ENCODE results near the gene LRMDA.

Gene LRMDA

GRCh38 chr10:75544993-75545706 lies 113.7 kb downstream of the LRMDA start:
- no peak for DNase-seq

- no peak for DNase-seq
These were observed 114.6 kb downstream of the LRMDA start for GRCh38 chr10:75546004-75546403.

DNA sequence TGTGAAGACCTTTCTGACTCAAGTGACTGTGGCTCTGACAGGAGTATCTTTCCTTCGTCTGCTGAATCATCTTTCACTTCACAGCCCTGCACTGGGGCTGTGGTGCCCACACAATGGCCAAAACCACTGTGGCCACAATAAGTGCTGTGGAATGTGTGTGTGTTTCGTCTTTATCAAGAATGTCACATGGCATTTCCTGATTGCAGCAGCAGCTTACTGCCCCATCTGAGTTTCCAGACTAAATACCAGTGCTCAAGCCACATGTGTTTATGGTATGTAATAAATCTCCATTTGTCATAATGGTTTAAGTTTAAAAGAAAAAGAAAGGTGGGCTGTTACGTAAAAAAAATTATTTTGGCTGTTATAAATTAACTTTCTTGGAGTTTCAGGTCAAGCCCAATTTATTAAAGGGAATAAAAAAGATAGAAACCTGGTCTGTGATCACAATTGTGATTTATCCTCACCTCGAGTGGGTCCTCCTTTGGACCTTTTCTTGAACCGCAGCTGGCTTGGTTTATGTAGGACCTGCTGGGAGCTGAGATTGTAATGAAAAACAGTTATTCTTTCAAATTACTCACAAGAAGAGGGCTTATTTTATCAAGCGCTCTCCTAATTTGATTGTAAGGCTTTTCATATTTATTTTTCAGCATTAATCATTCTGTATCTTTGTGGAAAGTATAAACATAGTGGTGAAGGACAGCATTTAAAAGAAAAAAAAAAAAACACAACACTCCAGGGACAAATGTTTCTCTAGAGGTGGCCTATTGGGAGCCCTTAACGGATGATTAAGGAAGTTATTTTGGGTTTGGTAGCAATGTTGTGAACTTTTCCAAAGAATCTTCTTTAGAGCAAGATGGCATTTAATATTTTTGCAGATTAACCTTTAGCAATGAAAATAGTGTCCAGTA lies 116.2 kb downstream of the LRMDA start:
- no peak for DNase-seq

DNA sequence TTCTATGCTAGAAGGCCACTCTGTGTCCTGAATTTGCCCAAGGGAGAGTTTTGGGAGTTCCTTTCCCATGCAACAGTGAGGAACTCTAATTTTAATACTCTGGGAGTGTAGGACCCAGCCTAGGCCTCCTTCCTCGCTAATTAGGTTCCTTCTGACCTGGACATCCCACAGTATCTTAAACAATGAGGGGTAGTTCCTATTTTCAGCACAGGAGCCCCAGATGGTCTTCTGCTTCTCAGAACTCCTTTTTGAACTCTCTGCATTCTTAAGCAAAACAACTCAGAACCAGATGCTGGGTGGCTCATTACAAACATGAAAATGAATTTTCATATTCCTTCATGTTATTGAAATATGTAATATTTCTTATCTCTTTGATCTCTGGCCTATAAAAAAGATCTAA lies 116.9 kb downstream of the LRMDA start:
- no peak for DNase-seq

GRCh38 chr10:75550191-75550590 lies 118.8 kb downstream of the LRMDA start:
- DNase-seq: no peak

GRCh38 chr10:75552171-75552570 lies 120.7 kb downstream of the LRMDA start:
- no peak for DNase-seq

- DNase-seq: no peak
These were observed 122.1 kb downstream of the LRMDA start for GRCh38 chr10:75553550-75553949.

DNA sequence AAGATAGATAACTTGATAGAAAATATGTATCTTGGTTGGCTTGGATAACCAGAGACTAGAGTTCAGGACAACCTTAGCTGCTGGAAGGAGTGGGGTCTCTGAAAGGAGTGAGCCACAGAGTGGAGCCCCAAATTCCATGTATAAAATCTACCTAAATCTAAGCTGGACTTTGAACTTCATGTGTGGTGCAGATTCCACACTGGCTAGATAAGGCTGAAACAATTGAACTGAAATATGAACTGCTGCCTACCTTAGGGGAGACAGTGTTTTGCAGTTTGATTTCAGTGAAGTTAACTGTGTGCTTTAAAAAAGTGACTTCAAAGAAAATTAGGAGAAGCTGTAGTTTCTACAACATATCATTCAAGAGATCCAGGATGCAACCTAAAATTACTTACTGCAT lies 123.9 kb downstream of the LRMDA start:
- no peak for DNase-seq

DNA sequence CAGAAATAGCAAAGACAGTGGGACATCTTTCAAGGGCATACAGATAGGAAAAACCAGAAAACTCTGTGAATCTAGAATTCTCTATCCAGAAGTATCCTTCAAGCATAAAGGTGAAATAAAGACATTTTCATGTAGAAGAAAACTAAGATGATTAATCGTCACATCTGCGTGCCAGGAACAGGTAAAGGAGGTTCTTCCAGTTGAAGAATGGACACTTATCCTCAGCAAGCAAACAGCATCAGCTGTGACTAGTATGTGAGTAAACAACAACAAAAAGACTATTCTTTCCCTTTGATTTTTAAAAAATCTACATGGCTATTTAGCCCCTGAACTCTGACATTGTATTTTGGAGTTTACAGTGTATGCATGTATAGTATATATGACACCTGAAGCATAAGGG lies 124.9 kb downstream of the LRMDA start:
- DNase-seq: no peak

DNA sequence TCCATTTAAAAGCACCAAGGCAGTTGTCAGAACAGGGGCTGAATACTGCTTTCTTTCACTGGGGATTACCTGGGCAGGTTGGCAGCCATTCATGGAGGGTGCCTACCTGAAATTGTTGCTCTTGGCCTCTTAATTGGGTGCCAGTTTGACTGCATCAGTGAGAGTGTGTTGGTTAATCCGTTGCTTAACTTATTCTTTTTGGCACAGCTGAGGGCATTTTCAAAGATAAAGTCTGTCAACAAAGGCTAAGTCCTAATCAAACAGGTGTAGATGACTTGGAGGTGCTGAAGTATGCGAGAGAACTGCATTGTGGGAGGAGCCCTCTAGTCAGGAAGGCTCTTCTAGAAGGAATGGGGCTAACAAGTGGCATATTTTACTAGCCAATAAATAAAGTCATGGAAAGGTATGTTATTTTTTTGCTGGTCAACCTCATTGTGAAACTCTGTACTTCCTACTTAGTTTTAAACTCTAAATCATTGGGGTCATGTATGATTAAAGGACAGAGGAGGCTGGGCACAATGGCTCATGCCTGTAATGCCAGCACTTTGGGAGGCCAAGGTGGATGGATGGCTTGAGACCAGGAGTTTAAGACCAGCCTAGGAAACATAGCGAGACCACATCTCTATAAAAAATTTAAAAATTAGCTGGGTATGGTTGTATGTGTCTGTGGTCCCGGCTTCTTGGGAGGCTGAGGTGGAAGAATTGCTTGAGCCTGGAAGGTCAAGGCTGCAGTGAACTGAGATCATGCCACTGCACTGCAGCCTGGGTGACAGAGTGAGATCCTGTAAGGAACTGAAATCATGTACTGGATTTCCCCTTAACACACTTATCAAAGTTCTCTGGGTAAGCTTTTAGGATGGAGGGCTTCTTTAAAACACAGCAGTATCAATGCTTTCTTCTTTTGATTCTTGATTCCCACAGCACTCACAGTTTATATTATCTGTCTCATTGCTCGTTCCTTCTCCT lies 134.1 kb downstream of the LRMDA start:
- DNase-seq: no peak

- DNase-seq: no peak
These were observed 137.2 kb downstream of the LRMDA start for GRCh38 chr10:75568450-75569130.

DNA sequence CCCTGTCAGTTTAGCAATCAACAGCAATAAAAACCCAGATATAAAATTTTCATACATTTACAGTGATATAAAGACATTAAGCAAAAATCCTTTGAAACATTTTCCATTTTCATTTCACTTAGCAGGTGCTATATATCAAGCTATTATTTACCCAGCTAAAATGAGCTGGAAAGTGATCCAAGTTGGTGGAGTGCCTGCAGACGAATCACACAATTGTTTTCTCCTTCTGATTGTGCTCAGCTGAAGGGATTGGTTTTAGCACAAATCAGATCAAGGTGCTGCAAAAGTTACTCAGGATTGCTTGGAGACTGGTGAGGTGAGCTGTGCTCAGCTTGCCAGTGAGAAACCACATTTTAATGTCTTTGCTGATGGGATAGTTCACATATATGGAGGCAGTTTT lies 138.1 kb downstream of the LRMDA start:
- DNase-seq: no peak

- DNase-seq: no peak
These were observed 141.1 kb downstream of the LRMDA start for GRCh38 chr10:75572478-75572877.

- no peak for DNase-seq
These were observed 144.5 kb downstream of the LRMDA start for GRCh38 chr10:75575940-75576339.

GRCh38 chr10:75582102-75582501 lies 150.7 kb downstream of the LRMDA start:
- DNase-seq: no peak

- DNase-seq: no peak
These were observed 153.9 kb downstream of the LRMDA start for GRCh38 chr10:75585294-75585693.

DNA sequence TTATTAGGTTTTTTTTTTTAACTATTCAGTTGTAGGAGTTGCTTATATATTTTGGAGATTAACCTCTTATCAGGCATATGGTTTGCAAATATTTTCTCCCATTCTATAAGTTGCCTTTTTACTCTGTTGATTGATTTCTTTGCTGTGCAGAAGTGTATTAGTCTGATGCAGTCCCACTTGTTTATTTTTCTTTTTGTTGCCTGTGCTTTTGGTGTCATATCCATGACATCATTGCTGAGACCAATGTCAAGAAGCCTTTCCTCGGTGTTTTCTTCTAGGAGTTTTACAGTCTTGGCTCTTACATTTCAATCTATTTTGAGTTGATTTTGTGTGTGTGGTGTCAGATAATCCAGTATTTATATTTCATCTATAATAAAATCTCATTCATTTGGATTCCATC lies 155.4 kb downstream of the LRMDA start:
- no peak for DNase-seq

DNA sequence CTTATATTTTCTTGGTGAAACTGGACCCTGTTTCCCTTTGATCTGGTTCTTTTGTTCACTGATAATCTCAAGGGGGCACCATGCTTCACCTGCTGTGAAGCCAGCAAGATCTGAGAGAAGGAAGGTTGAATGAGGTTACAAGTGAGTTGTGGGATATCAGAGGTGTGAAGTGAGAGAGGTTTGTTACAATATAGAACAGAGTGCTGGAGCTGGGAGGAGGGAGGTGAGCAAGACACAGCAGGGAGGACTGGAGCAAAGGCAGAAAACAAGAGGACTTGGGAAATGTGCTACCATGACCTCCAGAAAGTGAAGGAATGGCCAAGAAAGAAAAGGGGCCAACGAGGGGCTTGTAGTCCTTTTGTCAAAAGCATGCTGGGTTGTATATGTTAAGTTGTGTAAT lies 156.6 kb downstream of the LRMDA start:
- DNase-seq: no peak

GRCh38 chr10:75589895-75590654 lies 158.7 kb downstream of the LRMDA start:
- no peak for DNase-seq

GRCh38 chr10:75592151-75592787 lies 160.8 kb downstream of the LRMDA start:
- DNase-seq: no peak
